BE2C (cell line): ENCODE results near the gene POLRMT.

Experiments used
- DNase-seq: peaks from one replicate; pipeline ENCODE4 v3.0.0-alpha.2; 2020
- H3K27me3 ChIP-seq: fragments of 250-450 bp; sonication (Bioruptor Pico); 2 replicates; pipeline ENCODE4 v1.5.1; 2020; ENCODE audit warnings: mild to moderate bottlenecking
- H3K36me3 ChIP-seq: fragments of 250-450 bp; sonication (Bioruptor Pico); 2 replicates; pipeline ENCODE4 v1.5.1; 2020; ENCODE audit warnings: mild to moderate bottlenecking
- H3K4me1 ChIP-seq: fragments of 250-450 bp; sonication (Bioruptor Pico); 2 replicates; pipeline ENCODE4 v1.5.1; 2020
- H3K4me3 ChIP-seq: 2 replicates; pipeline ENCODE4 v1.5.1; 2011; ENCODE audit warnings: low read depth, low read length
- H3K9me3 ChIP-seq: fragments of 250-450 bp; sonication (Bioruptor Pico); 2 replicates; pipeline ENCODE4 v1.5.1; 2020
- TF ChIP-seq, protein P1 (sequence below): IDR thresholded peaks from 2 replicates; pipeline ENCODE4 v1.5.1; 2012; ENCODE audit warnings: mild to moderate bottlenecking, low read depth, low read length

Gene POLRMT

DNA sequence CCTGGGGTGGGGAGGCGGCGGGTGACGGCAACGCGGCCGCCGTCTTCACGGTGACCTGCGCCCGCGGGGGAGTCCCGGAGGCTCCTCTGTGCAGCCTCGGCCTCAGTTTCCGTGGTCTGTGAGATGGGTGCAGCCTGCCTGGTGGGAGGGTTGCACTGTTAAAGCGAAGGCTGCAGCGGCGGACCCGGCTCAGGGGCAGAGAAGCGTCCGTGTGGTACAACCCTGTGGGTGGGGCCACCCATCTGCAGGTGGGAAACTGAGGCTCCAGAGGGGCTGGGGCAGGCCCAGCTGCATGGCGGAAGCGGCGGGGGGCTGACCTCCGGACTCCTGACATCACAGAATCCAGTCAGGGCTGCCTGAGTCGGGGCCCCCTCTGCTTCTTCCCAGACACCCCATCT is 6.8 kb upstream of the POLRMT start:
- Histone ChIP-seq H3K4me1 (peaks cover 3% of the 10 kb centered on the region), H3K4me3 (no peak overlapping the region), H3K9me3 (no peaks in the 10 kb centered on the region), H3K27me3 (no peaks in the 10 kb centered on the region), H3K36me3 (peaks cover 7% of the 10 kb centered on the region; the same call in 1 of the 2 replicates)
- TF ChIP-seq, protein P1, sequence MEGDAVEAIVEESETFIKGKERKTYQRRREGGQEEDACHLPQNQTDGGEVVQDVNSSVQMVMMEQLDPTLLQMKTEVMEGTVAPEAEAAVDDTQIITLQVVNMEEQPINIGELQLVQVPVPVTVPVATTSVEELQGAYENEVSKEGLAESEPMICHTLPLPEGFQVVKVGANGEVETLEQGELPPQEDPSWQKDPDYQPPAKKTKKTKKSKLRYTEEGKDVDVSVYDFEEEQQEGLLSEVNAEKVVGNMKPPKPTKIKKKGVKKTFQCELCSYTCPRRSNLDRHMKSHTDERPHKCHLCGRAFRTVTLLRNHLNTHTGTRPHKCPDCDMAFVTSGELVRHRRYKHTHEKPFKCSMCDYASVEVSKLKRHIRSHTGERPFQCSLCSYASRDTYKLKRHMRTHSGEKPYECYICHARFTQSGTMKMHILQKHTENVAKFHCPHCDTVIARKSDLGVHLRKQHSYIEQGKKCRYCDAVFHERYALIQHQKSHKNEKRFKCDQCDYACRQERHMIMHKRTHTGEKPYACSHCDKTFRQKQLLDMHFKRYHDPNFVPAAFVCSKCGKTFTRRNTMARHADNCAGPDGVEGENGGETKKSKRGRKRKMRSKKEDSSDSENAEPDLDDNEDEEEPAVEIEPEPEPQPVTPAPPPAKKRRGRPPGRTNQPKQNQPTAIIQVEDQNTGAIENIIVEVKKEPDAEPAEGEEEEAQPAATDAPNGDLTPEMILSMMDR = no peak
- DNase-seq = no peak

DNA sequence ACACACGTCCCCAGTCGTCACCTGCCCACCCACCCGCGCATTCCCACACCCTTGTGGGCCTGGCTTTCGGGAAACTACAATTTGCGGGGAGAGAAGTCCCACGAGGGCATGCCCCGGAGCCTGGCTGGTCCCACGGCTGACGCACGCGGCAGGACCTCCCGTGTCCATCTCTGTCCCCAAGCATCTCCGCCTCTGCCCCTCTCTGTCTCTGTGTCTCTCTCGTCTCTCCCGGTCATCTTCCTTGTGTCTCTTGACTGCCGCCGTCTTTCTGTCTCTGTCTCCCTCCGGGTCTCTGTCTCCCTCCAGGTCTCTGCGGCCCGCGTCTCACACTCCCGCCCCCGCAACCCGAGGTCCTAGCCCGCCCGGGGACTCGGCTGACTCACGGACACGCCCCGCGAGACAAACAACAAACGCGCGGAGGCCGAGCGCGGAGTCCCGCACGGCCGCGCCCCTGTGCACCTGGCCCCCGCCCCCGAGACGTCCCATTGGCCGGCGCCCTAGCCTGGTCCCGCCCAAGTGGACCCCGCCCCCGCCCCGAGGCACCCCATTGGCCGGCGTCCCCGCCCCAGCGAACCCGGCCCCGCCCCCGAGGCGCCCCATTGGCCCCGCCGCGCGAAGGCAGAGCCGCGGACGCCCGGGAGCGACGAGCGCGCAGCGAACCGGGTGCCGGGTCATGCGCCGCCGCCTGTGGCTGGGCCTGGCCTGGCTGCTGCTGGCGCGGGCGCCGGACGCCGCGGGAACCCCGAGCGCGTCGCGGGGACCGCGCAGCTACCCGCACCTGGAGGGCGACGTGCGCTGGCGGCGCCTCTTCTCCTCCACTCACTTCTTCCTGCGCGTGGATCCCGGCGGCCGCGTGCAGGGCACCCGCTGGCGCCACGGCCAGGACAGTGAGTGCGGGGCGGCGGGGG is 6.2 kb upstream of the POLRMT start, which contains the start of gene FGF22:
Gene FGF22 (plus strand): TSS at position 627 of the 908 bp plus-strand sequence. CDS start 47 bp downstream, at position 674.
- Histone ChIP-seq H3K4me3 (peak within 1 kb of the TSS; percentile 38), H3K27me3 (no peaks in the 10 kb centered on the region), H3K36me3 (0 out of 2 replicates have a peak, but pooled peaks cover under 1% of the 10 kb centered on the region), H3K4me1 (peaks cover 3% of the 10 kb centered on the region), H3K9me3 (no peaks in the 10 kb centered on the region)
- DNase-seq = peak; percentile 98
- TF ChIP-seq, protein P1 = no peak

DNA sequence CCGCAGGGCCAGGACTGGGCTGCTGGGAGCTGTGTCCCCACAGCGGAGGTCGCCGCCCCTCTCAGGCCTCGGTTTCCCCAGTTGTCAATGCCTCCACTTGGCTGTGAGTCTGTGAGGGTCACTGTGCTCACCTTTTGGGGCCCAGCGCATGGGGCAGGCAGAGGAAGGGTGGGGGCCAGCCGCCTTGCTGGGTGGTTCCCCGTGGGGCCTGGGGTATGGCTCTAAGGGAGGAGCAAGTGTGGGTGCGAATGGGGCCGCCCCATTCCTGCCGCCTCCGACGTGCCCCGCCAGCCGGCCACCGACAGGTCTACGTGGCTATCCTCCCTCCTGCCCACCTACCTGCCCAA is 5.5 kb upstream of the POLRMT start:
- Histone ChIP-seq H3K36me3 (no peaks in the 10 kb centered on the region), H3K4me1 (peaks cover 3% of the 10 kb centered on the region), H3K9me3 (no peaks in the 10 kb centered on the region), H3K27me3 (no peaks in the 10 kb centered on the region), H3K4me3 (no peak overlapping the region)
- DNase-seq = no peak
- TF ChIP-seq, protein P1 = no peak

DNA sequence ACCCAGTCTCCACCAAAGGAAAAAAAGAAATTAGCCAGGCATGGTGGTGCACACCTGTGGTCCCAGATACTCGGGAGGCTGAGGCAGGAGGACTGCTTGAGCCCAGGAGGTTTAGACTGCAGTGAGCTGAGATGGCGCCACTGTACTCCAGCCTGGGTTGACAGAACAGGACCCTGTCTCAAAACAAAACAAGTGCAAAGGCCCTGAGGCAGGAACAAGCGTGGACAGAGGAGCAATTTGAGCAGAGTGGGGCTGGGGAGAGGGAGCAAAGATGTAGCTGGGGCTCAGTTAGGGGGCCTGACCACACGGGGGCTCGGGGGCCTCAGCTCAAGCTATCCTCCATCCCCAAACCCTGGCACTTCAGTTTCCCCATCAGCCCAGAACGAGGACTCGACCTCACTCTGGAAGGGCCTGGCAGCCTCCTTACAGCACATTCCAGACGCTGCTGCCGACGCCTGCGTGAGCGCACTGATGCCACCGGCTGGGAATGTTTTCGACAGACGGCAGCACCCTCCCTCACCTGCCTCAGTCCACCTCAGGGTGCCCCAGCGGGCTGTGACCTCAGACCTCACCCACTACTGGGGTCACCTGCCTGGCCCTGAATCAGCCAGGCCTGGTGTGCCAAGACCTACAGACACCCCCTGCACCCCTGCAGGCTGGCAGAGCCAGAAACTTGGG is 1.8 kb upstream of the POLRMT start:
- no peaks in the 10 kb centered on the region for H3K27me3 ChIP-seq
- TF ChIP-seq, protein P1 = no peak
- peaks cover 6% of the 10 kb centered on the region for H3K36me3 ChIP-seq
- H3K4me1 ChIP-seq = peaks cover 3% of the 10 kb centered on the region
- no peak for DNase-seq
- no peak overlapping the region for H3K4me3 ChIP-seq
- no peaks in the 10 kb centered on the region for H3K9me3 ChIP-seq

DNA sequence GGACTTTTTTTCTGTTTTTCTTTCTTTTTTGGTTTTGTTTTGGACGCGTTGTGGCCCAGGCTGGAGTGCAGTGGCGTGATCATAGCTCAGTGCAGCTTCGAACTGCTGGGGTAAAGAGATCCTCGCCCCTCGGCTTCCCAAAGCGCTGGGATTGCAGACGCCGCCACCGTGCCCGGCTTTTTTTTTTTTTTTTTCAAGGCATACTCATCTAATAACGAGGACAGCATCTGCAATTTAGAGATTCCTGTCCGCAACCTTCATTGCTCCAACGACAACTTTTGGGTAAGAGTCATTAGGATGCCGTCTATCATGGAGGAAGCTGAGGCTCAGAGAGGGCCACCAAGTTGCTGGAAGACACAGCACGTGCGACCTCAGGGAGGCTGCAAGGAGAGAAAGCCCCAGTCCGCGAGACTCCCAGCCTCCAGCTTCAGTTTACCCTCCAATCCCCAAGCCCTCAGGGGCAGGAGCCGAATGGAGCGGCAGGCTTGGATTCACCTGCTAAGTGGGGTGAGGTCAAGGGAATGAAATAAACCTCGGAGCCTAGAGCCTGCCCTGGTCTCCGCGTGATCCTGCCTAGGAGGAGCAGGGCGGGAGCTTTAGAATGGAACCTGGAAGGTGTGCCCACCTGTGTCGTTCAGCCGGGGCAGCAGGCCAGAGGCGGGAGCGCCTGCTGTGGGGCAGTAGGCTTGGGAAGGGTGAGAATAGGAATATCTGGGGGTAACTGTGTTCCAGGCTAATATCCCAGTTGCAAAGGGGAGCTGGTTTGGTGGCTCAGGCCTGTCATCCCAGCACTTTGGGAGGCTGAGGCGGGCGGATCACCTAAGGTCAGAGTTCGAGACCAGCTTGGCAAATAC is 676 bp upstream of the POLRMT start:
- H3K36me3 ChIP-seq = peaks cover 12% of the 10 kb centered on the region

More for the DNA sequence above, 676 bp upstream of the POLRMT start:
- H3K4me1 ChIP-seq = 0 out of 2 replicates have a peak, but pooled peaks cover 2% of the 10 kb centered on the region
- no peaks in the 10 kb centered on the region for H3K9me3 ChIP-seq
- no peaks in the 10 kb centered on the region for H3K27me3 ChIP-seq
- TF ChIP-seq, protein P1 = no peak
- DNase-seq = no peak
- H3K4me3 ChIP-seq = peak overlapping the region; percentile 92
